Activated CD8-positive, alpha-beta memory T cell treated with anti-CD3 and anti-CD28 coated beads, Interleukin-2, amount 50 U/mL, for 4 hours (primary cell): ENCODE measurements around the gene CAMTA1.
A peak's percentile ranks its signal among the peaks of the same experiment; 100 is the strongest.
"Not testable (repeated sequence)": the region's sequence is repeated elsewhere in the genome, so short reads cannot be mapped to it uniquely, and the experiment has no call there.

Experiments
- DNase-seq: peaks from one replicate; pipeline ENCODE4 v3.0.0-alpha.2; 2020

Gene CAMTA1

DNA sequence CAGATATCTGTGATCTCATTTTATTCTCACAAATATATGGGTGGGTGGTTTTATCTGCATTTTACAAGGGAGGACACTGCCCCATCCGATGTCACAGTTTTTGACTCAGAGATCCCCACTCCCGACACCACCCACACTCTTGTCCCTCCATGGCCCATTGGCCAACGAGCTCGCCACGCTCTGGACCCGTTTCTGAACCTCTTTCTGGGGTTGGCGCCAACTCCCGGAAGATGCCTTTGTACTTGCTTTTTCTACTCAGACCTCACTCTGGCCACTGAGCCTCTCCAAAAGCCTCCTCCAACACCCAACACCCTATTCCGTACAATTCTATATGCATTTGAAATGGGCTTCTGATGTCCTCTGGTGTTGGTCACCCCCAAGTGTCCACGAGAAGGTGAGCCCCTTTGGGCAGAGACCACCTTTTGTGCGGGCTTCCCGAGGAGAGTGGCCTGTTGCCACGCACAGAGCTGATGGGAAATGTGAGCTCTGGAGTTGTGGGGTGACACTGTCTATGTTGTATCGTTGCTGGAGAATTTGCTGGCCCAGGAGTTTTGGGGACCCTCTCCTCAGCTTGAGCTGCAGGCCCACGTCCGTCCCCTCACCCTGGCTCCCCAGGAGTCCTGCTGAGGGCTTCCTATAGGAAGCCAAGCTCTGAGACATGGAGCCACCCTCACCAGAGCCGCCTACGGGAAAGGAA, 618.9 kb downstream of the CAMTA1 start:
- DNase-seq = no peak

DNA sequence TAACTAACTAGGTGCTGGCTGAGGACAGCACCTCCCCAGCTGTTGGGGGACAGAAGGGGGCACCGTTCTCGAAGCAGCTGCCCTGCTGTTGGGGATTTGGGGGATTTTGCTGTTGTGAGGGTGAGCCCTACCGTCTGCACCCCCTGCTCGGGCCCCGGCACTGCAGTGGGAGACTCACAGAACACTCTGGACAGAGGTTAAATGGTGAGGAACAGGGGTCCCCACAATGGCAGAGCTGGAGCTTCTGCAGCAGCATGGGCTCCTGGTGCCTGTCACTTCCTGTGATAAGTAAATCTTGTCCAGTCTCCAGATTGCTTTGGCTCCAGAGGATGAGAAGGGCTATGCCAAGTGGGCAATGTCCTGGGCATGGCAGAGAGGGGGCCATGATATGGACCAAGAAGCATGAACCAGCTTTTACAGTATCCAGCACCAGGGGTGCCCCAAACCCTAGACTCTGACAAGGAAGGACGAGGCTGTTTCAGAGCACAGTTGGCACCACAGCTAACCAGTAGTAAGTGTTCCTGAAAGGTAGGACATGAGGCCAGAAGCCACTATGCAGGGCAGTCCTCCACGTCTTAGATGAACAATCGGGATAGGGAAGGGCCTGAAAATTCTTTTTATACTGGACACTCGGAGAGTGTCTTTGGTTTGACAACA, 620.7 kb downstream of the CAMTA1 start:
- no peak for DNase-seq

DNA sequence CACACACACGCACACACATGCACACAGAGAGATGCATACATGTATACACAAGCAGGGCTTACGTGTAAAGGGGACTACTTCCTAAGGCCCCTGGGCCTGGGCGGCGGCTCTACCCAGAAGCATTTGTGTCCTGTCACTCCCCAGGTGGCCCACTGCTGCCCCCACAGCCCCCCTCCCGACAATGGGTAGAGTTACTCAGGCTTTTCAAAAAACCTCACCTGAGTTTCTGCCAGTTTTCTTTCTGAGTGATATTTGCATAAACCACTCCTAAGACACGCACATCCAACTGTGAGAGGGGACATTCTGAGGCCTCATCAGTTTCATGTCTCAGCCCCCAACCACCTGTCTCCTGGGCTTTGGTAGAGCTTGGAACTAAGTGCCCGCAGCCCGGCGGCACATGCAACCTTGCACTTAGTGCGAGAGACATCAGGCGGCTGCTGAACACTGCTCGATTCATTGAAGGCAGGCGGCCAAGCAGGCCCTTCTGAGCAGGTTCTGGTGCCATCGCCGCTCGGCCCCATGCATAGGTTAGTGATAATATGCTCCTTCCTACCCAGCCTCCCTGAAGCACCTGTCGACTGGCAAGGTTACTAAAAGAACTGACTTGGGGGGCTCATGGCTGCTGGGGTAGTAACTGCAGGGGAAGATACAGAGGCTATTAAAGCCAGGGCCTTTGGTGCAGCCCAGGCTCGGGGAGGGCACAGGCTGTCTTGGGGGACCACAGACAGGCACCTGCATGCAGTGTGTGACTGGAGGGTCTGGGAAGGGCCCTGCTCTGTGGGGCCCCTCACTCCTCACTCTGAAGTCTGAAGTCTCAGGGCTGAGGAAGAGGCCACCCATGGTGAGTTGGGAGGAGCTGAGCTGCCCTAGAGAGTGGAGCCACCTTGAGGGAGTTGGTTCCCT, 621.6 kb downstream of the CAMTA1 start:
- no peak for DNase-seq

DNA sequence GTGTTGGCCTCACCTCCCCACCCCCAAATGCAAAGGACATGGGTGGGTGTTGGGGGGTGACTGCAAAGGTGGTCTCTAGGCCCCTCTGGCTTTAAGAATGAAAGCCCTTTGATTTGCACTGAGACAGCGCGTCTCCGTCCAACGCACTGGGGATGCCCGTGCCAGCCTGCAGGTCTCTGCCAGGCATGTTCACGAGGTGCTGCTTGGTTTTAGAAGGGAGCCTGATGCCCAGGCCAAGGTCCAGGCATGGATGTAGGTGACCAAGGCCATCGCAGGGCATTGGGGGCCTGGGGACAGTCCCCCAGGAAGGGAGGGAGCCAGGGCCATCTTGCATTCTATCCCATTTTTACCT, 622.3 kb downstream of the CAMTA1 start:
- DNase-seq = no peak

DNA sequence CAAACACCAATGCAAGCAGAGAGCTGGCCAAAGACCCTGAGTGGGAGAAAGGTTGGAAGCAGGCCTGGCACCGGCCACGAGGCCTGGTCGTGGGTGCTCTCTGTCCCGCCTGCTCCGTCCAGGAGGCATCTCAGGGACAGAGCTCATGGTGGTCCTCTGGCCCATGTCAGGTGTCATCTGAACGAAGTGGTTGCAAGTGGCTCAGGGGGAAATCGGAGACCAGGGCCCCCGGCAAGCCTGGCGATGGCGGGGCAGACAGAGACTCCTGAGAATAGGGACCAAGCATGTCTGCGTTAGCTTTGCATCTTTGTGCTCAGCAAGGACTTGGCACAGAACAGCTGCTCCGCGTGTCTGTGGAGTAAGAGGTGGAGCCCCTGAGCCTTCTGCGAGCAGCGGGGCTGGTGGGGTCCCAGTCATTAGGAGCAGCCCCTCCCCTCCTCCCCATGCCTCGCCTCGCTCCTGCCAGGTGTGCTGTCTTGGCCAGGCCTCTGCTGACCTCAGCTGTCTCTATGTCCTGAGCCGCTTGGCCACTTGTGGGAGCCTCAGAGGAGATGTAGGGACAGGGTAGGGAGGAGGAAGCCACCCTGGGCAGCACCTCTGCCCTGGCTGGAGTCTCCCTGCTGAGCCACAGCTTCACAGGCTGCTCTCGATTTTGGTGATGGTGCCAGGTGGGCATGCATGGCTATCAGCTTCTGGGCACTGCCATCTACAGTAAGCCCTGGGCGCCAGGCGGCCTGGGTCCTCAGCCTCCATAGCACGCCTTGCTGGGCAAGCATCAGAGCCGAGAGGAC, 622.9 kb downstream of the CAMTA1 start:
- no peak for DNase-seq

DNA sequence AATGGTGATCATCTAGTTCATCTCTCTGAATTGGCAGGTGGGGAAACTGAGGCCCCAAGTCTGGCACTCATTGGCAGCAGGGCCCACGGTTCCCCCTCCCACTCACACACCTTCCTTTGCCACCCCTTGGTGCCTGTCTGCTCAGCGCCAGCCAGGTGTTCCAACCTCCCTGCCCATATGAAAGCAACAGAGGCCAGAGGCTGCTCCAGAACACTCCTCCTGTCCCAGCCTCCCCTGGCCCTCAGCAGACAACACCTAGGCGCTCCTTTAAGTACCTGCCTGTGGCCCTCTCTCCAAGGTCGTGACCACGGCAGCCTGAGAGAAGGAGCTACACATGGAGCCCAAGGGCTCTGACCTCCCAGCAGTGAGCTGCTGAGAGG, 623.5 kb downstream of the CAMTA1 start:
- DNase-seq = no peak

DNA sequence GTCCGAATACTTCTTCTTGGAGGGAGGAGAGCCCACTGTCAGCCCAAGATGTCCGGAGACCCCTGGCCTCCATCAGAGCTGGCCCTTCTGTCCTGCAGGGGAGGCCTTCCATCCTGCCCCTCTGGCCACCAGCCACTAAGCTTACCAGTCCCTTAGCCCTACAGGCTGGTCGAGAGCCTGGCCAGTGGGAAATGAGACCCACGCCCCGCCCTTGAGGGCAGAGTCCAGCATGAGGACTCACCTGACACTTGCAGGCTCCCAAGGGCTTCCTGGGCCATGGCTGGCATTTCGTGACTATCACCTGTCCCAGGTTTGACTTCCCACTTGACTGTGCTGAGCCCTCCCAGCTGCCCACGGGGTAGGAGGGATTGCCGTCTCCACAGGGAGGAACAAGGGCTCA, 624.0 kb downstream of the CAMTA1 start:
- DNase-seq = no peak

DNA sequence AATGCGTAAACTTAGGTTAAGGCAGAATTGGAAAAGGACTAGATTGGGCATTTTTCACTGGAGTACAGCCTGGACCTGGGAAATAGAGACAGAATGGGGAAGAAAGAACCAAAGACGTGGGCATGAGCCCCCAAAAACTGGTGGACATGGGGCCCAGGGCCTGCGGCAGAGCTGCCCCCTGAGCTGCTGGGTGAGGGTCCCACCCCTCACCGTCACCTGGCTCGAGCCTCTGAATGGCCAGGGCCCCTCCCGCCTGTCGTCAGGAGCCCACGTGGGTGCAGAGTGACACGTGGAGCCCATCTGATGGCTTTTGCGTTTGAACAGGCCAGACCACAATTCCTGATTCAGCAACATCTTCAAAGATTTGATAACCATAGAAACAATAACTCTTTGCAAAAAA, 624.9 kb downstream of the CAMTA1 start:
- DNase-seq = no peak

DNA sequence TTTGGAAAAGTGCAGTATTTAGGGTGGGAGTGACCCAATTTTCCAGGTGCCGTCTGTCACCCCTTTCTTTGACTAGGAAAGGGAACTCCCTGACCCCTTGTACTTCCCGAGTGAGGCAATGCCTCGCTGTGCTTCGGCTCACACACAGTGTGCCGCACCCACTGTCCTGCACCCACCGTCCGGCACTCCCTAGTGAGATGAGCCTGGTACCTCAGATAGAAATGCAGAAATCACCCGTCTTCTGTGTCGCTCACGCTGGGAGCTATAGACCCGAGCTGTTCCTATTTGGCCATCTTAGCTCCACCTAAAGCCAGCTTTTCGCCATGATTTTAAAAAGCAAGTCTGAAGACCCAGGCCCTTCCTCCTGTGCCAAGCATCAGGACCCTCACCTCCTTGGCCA, 632.4 kb downstream of the CAMTA1 start:
- not testable (repeated sequence) for DNase-seq

DNA sequence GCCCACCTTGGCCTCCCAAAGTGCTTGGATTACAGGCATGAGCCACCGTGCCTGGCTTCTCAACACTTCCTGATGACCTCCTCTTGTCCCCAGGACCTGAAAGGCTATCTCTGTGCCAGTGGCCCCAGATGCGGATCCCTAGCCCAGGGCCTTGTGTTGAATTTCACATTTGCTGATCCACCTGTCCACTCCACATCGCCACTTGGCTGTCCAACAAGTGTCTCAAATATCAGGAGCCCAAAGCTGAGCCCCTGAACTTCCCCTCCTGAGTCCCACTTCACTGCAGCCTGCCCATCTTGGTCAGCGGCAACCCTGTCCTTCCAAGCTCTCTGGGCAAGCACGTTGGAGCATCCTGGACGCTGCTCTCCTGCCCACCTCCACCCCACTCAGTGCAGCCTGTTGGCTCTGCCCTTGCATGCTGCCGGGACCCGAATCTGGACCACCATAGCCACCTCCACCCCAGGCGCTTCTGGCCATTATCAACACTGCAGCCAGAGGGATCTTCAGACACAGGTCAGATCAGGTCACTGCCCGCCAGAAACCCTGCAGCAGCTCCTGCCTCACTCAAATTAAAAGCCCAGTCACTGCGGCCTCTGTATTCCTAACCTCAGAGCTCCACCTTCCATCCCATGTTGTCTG, 633.3 kb downstream of the CAMTA1 start:
- no peak for DNase-seq

DNA sequence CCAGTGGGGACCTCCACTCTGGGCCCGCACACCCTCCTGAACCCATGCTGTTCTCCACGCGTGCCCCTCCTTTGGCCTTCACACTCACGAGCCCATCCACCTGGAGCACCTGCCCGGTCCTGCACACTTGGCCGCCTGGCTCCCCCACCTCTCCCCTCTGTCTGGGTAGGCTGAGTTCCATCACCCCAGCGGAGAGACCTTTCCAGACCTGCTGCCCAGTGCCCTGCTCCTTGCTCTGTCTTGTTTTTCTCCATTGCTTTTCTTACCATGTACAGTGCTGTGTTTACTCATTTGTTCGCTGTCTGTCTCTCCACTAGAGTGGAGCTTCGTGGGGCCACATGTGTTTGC, 634.8 kb downstream of the CAMTA1 start:
- DNase-seq = no peak

DNA sequence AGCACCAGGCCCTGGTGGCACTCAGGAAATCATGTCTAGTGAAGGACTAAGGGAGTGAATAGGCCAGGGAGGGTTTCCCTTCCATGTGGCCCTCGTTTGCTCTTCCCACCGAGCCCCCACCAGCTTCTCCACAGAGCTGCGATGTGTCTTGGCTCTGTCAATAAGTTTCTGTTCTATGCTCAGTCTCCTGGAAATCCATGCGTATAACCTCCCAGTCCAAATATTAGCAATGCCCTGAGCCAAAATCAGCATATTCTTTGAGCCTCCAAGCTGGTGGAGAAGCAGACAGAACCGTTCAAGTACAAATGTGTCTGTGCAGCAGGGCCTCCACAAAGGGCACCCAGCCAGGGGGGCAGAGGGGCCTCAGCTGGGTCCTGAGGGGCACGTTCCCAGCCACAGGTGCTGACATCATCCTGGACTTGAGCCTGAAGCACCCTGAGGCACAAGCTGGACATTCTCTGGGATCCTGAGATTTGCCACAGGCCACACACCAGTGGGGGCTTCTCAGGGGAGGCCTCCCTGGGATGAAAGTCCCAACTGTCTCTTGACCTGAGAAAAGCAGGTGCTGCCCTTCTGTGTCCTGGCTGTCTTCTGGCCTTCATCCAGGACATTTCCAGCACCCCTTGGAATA, 635.3 kb downstream of the CAMTA1 start:
- DNase-seq = no peak

DNA sequence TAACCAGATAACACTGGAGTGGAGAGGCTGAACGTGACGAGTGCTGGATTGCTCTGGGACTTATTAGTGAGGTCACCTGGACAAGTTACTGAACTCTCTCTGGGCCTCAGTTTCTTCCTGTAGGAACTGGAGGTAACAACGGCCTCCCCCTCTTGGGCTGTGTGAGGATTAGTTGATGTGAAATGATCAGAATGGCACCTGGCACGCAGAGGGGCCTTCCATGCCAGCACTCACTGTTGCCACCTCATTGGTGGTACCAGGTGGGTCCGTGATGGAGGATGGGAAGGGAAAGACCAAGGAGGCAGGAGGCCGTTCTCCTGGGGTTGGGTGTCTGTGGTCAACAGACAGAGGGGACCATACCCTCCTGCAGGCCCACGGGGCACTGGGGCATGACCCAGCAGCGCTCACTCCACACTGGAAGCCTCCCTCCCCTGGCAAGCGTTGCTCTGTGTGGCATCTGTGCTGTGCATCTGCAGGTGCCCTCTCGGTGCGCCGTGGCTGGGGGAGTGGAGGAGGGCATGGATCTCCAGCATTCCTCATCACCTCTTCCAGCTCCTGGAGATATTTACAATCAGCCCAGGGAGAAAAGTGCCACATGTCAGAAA, 636.3 kb downstream of the CAMTA1 start:
- peak; percentile 7 for DNase-seq

DNA sequence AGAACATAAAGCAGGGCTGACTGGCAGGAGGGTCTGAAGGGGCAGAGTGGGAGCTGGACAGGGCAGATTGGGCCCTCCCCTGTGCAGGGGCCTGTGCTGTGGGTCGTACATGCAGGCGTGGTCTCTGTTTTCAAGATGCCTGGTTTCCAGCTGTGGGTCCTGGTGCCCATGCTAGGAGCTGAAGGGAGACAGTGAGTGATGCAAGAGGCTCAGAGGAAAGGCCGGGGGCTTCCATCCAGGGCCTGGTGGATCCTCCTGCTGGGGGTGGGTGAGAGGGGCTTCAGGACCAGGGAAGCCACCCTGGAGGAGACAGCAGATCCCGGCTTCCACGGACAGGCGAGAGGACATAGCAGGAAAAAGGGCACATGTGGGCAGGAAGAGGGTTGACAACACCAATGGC, 636.8 kb downstream of the CAMTA1 start:
- peak; percentile 6 for DNase-seq

DNA sequence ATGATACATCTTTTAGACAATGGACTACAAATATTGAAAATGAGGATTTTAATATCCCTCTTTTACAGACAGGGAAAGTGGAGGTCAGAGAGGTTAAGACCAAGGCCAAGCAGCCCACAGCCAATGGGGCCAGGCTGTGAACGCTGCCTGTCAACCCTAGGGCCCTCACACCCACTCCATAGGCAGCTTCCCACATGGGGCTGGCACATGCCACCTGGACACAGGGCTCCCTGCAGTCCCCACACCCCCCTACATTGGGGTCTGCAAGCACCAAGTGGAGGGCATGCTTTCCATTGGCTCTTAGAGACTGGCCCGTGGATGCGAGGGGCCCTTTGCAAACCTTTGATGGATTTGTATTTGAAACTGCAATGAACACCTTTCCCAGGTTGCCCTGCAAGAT, 637.3 kb downstream of the CAMTA1 start:
- no peak for DNase-seq

DNA sequence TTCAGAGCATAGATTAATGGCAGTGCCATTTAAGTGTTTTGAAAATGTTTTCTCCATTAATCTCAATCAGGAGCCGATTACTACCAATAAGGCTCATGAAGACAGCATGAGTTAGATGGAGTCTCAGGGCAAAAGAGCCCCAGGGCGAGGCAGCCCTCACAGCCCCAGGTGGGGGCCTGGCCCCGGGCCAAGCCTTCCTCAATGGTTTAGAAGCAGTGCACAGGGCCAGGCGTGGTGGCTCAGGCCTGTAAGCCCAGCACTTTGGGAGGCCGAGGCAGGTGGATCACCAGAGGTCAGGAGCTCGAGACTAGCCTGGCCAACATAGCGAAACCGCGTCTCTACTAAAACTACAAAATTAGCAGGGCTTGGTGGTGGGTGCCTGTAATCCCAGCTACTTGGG, 637.7 kb downstream of the CAMTA1 start:
- DNase-seq = peak; percentile 6

DNA sequence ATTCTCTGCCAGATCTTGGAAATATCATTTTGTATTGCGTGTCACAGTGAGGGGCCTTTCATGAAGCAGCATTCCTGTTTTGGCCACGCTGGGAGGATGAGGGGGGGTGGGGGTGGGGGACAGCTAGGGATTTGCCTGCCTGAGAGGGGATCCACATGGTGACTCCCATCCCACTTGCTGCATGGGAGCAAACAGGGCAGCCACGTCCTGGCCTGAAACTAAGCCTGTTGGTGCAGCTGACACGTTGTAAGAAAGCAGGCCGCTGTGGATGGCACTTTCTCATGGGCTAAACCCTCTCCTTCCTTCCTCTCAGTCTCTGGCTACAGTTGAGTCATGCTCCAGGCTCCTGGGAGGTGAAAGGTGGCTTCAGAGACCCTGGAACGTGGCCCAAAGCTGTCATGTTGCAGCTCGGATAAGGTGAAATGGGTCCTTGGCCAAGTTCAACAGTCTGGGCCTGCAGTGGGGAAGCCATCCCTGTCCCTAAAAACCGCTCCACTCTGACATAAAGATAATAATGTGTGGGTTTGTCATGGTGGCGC, 639.2 kb downstream of the CAMTA1 start:
- no peak for DNase-seq

DNA sequence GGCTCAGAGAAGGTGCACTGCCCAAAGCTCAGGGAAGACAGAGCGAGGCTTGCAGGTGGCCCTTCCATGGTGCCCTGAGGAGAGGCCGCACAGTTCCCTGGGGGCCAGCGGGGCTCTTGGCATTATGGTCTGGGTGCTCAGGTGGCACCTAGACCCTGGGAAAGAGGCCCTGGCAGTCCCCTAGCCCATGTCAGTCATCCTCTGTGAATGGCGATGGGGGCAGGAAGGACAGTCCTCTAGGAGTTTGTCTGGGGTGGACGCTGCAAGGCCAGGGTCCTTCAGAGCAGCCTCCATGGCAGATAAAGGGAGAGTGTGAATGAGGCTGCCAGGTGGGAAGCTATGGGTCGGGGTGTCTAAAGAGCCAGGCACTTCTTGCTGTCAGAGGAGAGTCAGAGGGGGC, 640.0 kb downstream of the CAMTA1 start:
- DNase-seq = no peak

DNA sequence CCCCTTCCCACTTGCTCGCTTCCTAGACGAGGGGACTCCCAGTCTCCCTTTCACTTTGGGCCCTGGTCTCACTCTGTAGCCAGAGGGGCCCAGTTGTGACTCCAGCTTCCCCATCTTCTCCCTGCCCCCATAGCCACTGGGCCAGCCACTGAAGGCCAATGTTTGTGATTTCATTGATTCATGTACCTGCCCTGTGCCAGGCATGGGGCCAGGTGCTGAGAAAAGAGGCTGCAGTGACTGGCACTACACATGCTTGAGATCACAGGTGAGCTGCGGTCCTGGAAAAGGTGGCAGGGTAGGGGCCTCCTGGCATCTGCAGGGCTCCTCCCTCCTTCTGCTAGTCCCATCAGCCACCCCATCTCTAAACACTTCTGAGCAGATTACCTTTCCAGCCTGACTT, 640.5 kb downstream of the CAMTA1 start:
- DNase-seq = no peak

DNA sequence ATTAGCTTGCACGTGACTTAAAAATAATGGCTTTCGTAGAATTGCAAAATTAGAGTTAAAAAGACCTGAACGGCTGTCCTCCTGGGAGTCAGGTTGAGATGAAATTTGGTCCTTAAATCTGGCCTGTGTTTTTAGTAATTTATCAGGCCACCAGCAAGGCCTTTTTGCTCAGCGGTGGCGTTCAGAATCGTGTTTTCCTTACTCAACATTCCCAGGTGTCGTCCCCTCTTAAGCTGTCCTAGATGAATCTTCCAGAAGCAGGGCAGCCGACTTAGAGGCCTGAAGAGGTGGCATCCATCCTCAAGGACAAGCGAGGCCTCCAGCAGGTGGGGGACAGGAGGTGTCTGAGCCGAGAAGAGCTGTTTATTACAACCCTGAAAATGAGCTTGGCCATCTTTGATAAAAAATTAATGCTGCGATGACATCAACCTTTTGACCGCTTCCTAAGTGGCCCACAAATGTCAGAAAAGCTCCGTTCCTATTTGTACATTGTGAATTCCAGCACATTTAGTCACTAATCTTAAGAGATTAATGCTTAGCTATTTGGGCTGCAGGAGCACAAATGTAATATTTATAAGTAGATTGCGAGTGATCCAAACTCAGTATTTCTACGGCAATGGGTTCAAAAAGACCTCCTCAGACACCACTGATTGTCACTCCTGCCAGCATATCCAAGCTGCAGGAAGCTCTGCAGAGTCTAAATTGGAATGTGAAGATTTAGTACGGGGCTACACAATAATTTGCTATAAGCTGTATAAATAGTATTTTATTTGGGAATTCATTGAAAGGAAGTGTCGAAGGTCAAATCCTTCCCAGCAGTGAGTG, 641.7 kb downstream of the CAMTA1 start:
- no peak for DNase-seq
